HS-5 (cell line): ENCODE data around the gene LGR4.

Source experiments
- DNase-seq: peaks from one replicate; pipeline ENCODE4 v3.0.0-alpha.2; 2012; ENCODE audit warnings: low read depth

Gene LGR4

GRCh38 chr11:27427183-27427980 is 45.2 kb downstream of the LGR4 start:
- peak; percentile 38 for DNase-seq

- no peak for DNase-seq
Observed at GRCh38 chr11:27425814-27426213, 46.8 kb downstream of the LGR4 start.

- DNase-seq = peak; percentile 60
Observed at GRCh38 chr11:27423125-27423524, 49.5 kb downstream of the LGR4 start.

- DNase-seq = no peak
Observed at GRCh38 chr11:27421819-27422494, 50.6 kb downstream of the LGR4 start.

GRCh38 chr11:27420722-27421572 is 51.6 kb downstream of the LGR4 start:
- DNase-seq = no peak

GRCh38 chr11:27420217-27420616 is 52.4 kb downstream of the LGR4 start:
- DNase-seq = no peak

GRCh38 chr11:27418356-27418755 is 54.2 kb downstream of the LGR4 start:
- no peak for DNase-seq

GRCh38 chr11:27416568-27417176 is 55.9 kb downstream of the LGR4 start:
- no peak for DNase-seq

GRCh38 chr11:27414644-27415043 is 57.9 kb downstream of the LGR4 start:
- no peak for DNase-seq

GRCh38 chr11:27413218-27413617 is 59.4 kb downstream of the LGR4 start:
- no peak for DNase-seq

GRCh38 chr11:27412192-27412691 is 60.3 kb downstream of the LGR4 start:
- no peak for DNase-seq

- no peak for DNase-seq
Observed at GRCh38 chr11:27411328-27411727, 61.3 kb downstream of the LGR4 start.

GRCh38 chr11:27410272-27410671 is 62.3 kb downstream of the LGR4 start:
- DNase-seq = no peak

- no peak for DNase-seq
Observed at GRCh38 chr11:27409742-27410141, 62.8 kb downstream of the LGR4 start.

- DNase-seq = no peak
Observed at GRCh38 chr11:27409049-27409448, 63.5 kb downstream of the LGR4 start.

- no peak for DNase-seq
Observed at GRCh38 chr11:27408246-27408800, 64.3 kb downstream of the LGR4 start.

GRCh38 chr11:27406498-27407354 is 65.9 kb downstream of the LGR4 start:
- no peak for DNase-seq

- DNase-seq = no peak
Observed at GRCh38 chr11:27405134-27405533, 67.5 kb downstream of the LGR4 start.

GRCh38 chr11:27404427-27404826 is 68.2 kb downstream of the LGR4 start:
- DNase-seq = no peak

GRCh38 chr11:27403195-27403594 is 69.4 kb downstream of the LGR4 start:
- no peak for DNase-seq

- no peak for DNase-seq
Observed at GRCh38 chr11:27402450-27402849, 70.1 kb downstream of the LGR4 start.
